ENCODE data around the gene WDFY4.

Gene WDFY4

GRCh38 chr10:48983648-48984351 lies 299.1 kb downstream of the WDFY4 start:
- no peak overlapping the region for H3K4me3 ChIP-seq (ENCODE audit: low read depth, low read length)
- TF ChIP-seq CTCF (IDR thresholded peaks at IDR 0.05; ENCODE audit: borderline replicate concordance, insufficient read depth, low read depth, low read length), result no peak

GRCh38 chr10:48985621-48986158 lies 301.0 kb downstream of the WDFY4 start:
- no peak for TF ChIP-seq CTCF (IDR thresholded peaks at IDR 0.05; ENCODE audit: borderline replicate concordance, insufficient read depth, low read depth, low read length)
- H3K4me3 ChIP-seq (ENCODE audit: low read depth, low read length), result no peak overlapping the region

- H3K4me3 ChIP-seq (ENCODE audit: low read depth, low read length), result no peak overlapping the region
- no peak for TF ChIP-seq CTCF (IDR thresholded peaks at IDR 0.05; ENCODE audit: borderline replicate concordance, insufficient read depth, low read depth, low read length)
Measured at GRCh38 chr10:48990226-48990625, 305.6 kb downstream of the WDFY4 start.

GRCh38 chr10:48993627-48994026 lies 309.0 kb downstream of the WDFY4 start:
- TF ChIP-seq CTCF (IDR thresholded peaks at IDR 0.05; ENCODE audit: borderline replicate concordance, insufficient read depth, low read depth, low read length), result no peak
- H3K4me3 ChIP-seq (ENCODE audit: low read depth, low read length), result no peak overlapping the region

- no peak overlapping the region for H3K4me3 ChIP-seq (ENCODE audit: low read depth, low read length)
- no peak for TF ChIP-seq CTCF (IDR thresholded peaks at IDR 0.05; ENCODE audit: borderline replicate concordance, insufficient read depth, low read depth, low read length)
Measured at GRCh38 chr10:48996329-48996728, 311.7 kb downstream of the WDFY4 start.

- no peak overlapping the region for H3K4me3 ChIP-seq (ENCODE audit: low read depth, low read length)
- no peak for TF ChIP-seq CTCF (IDR thresholded peaks at IDR 0.05; ENCODE audit: borderline replicate concordance, insufficient read depth, low read depth, low read length)
Measured at GRCh38 chr10:48999346-48999745, 314.7 kb downstream of the WDFY4 start.

All from GM12875 (cell line).